Measurements from ENCODE around the gene THSD8. TPM values are rescaled to one million over a fixed set of nuclear protein-coding genes. Genes with fewer than 3 reads are reported as not detected.

The THSD8 gene
- total RNA-seq, 1 donor from 2014 or later = 34.7 TPM

- Mint-ChIP-seq H3K4me1 (peaks cover 25% of the 10 kb centered on the region), H3K27me3 (ENCODE audit: low read depth) (peaks cover 9% of the 10 kb centered on the region), H3K27ac (ENCODE audit: unreplicated experiment) (peak overlapping the region; percentile 93), H3K36me3 (ENCODE audit: low read depth) (no peaks in the 10 kb centered on the region), H3K4me3 (peak overlapping the region; percentile 90), H3K9me3 (no peaks in the 10 kb centered on the region)
- DNase-seq (ENCODE audit: low read depth, low spot score) = peak; percentile 62
- TF ChIP-seq CTCF (conservative IDR thresholded peaks at IDR 0.05) = no peak
These were observed 19.2 kb upstream of the THSD8 start for GRCh38 chr19:12782424-12783290.

- no peak overlapping the region for H3K27ac Mint-ChIP-seq (ENCODE audit: unreplicated experiment)
- peaks cover 25% of the 10 kb centered on the region for H3K4me1 Mint-ChIP-seq
These were observed 18.5 kb upstream of the THSD8 start for GRCh38 chr19:12783291-12783848.

GRCh38 chr19:12783849-12784393 is 17.9 kb upstream of the THSD8 start:
- Mint-ChIP-seq H3K4me3 (peak overlapping the region; percentile 81), H3K9me3 (no peaks in the 10 kb centered on the region), H3K27ac (ENCODE audit: unreplicated experiment) (no peak overlapping the region), H3K4me1 (peaks cover 26% of the 10 kb centered on the region), H3K27me3 (ENCODE audit: low read depth) (peaks cover 5% of the 10 kb centered on the region), H3K36me3 (ENCODE audit: low read depth) (no peaks in the 10 kb centered on the region)
- no peak for DNase-seq (ENCODE audit: low read depth, low spot score)
- no peak for TF ChIP-seq CTCF (conservative IDR thresholded peaks at IDR 0.05)

More at GRCh38 chr19:12783291-12783848, 18.5 kb upstream of the THSD8 start:
- no peak for DNase-seq (ENCODE audit: low read depth, low spot score)
- TF ChIP-seq CTCF (conservative IDR thresholded peaks at IDR 0.05) = no peak
- H3K9me3 Mint-ChIP-seq = no peaks in the 10 kb centered on the region
- peak overlapping the region; percentile 81 for H3K4me3 Mint-ChIP-seq
- no peaks in the 10 kb centered on the region for H3K36me3 Mint-ChIP-seq (ENCODE audit: low read depth)
- H3K27me3 Mint-ChIP-seq (ENCODE audit: low read depth) = peaks cover 9% of the 10 kb centered on the region

- H3K27me3 Mint-ChIP-seq (ENCODE audit: low read depth) = peaks cover 1% of the 10 kb centered on the region
- DNase-seq (ENCODE audit: low read depth, low spot score) = no peak
- no peak for TF ChIP-seq CTCF (conservative IDR thresholded peaks at IDR 0.05)
- H3K27ac Mint-ChIP-seq (ENCODE audit: unreplicated experiment) = no peak overlapping the region
- H3K36me3 Mint-ChIP-seq (ENCODE audit: low read depth) = no peaks in the 10 kb centered on the region
- no peaks in the 10 kb centered on the region for H3K9me3 Mint-ChIP-seq
- no peak overlapping the region for H3K4me3 Mint-ChIP-seq
- H3K4me1 Mint-ChIP-seq = peaks cover 26% of the 10 kb centered on the region
These were observed 17.4 kb upstream of the THSD8 start for GRCh38 chr19:12784394-12784870.

GRCh38 chr19:12784871-12785430 is 16.9 kb upstream of the THSD8 start:
- Mint-ChIP-seq H3K36me3 (ENCODE audit: low read depth) (no peaks in the 10 kb centered on the region), H3K4me3 (no peak overlapping the region), H3K4me1 (peaks cover 24% of the 10 kb centered on the region), H3K27me3 (ENCODE audit: low read depth) (no peaks in the 10 kb centered on the region), H3K9me3 (no peaks in the 10 kb centered on the region), H3K27ac (ENCODE audit: unreplicated experiment) (no peak overlapping the region)
- no peak for DNase-seq (ENCODE audit: low read depth, low spot score)
- TF ChIP-seq CTCF (conservative IDR thresholded peaks at IDR 0.05) = no peak

Data from neural crest cell (in vitro differentiated cells).